GM18508 (cell line): Measurements from ENCODE around the gene PNMA1.

Experiments used
- ATAC-seq: cut with Tn5 transposase; IDR thresholded peaks from one replicate; pipeline ENCODE4 v1.9.1; 2021; ENCODE audit warnings: moderate number of reproducible peaks; ENCODE audit not compliant: insufficient read depth, unreplicated experiment

The PNMA1 gene

GRCh38 chr14:73739174-73739898, 25.2 kb upstream of the PNMA1 start:
- ATAC-seq: no peak

- ATAC-seq: no peak
These were observed 24.5 kb upstream of the PNMA1 start for GRCh38 chr14:73738518-73739173.

- no peak for ATAC-seq
These were observed 22.7 kb upstream of the PNMA1 start for GRCh38 chr14:73736842-73737241.

- no peak for ATAC-seq
These were observed 17.8 kb upstream of the PNMA1 start for GRCh38 chr14:73732006-73732405.

GRCh38 chr14:73731111-73731510, 16.9 kb upstream of the PNMA1 start:
- ATAC-seq: no peak

GRCh38 chr14:73729556-73730265, 15.5 kb upstream of the PNMA1 start:
- ATAC-seq: no peak

- ATAC-seq: no peak
These were observed 14.6 kb upstream of the PNMA1 start for GRCh38 chr14:73728717-73729330.

- no peak for ATAC-seq
These were observed 13.0 kb upstream of the PNMA1 start for GRCh38 chr14:73727166-73727565.

- no peak for ATAC-seq
These were observed 12.1 kb upstream of the PNMA1 start for GRCh38 chr14:73726025-73726961.

- ATAC-seq: no peak
These were observed 11.2 kb upstream of the PNMA1 start for GRCh38 chr14:73725116-73726024.

- no peak for ATAC-seq
These were observed 10.5 kb upstream of the PNMA1 start for GRCh38 chr14:73724696-73725095.

GRCh38 chr14:73723797-73724661, 9.8 kb upstream of the PNMA1 start:
- ATAC-seq: no peak

- ATAC-seq: no peak
These were observed 9.2 kb upstream of the PNMA1 start for GRCh38 chr14:73723406-73723796.

GRCh38 chr14:73722581-73722980, 8.4 kb upstream of the PNMA1 start:
- no peak for ATAC-seq

- no peak for ATAC-seq
These were observed 7.1 kb upstream of the PNMA1 start for GRCh38 chr14:73721101-73721821.

GRCh38 chr14:73720636-73721035, 6.5 kb upstream of the PNMA1 start:
- ATAC-seq: no peak

GRCh38 chr14:73719791-73720190, 5.6 kb upstream of the PNMA1 start:
- no peak for ATAC-seq
